ENCODE data around the gene YDJC. TPM values are rescaled to one million over a fixed set of nuclear protein-coding genes. Genes with fewer than 3 reads are reported as not detected.
"Not testable (repeated sequence)": the region's sequence is repeated elsewhere in the genome, so short reads cannot be mapped to it uniquely, and the experiment has no call there.

Gene YDJC
- total RNA-seq, 2 donors from 2014 or later, result 16.4 to 19.9 TPM

DNA sequence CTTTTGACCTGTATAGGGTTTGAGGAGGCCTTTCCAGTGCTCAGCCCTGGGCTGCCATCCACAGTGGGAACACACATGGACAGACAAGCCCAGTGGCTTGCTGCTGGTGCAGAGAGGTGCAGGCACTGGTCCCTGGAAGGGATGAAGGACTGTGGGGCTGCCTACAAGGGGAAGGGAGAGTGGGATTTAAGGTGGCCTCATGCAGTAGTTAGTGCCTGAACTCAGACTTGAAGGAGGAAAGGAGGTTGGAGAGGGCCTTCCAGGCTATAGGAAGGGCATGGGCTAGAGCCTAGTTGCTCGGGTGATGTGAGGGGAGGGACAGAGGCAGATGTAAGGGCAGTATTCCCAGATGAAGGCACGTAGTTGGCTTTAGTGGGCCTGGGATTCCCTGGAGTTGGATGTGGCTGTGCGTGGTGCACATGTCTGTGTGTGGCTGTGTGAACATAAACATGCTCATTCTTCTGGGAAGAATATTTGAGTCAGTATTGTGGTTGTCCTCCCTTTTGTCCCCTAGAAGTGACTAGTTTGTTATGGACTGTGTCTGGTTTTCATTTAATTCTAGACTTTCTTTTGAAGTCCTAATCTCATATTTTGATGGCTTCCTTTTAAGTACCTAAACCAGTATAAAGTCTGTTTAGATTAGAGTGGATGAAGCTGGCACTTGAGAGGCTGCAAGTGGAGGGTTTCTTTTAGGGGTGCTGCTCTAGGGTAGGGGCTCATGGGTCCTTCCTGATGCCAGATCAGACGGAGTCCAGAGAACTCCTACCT, 18.4 kb downstream of the YDJC start:
- H3K9me3 ChIP-seq (ENCODE audit: control insufficient read depth, low read length), result no peaks in the 10 kb centered on the region

GRCh38 chr22:21609556-21610157, 20.2 kb downstream of the YDJC start:
- DNase-seq; H3K27me3 Mint-ChIP-seq (ENCODE audit: insufficient read depth): not testable (repeated sequence)
- 96 to 98% methylated on average over 6 to 11 of the region's 11 CpGs for WGBS, 2 experiments (ENCODE audit: insufficient coverage in 1 of 2, insufficient read length in 1 of 2)

More for the DNA sequence above, 18.4 kb downstream of the YDJC start:
- Mint-ChIP-seq H3K27ac (no peak overlapping the region), H3K4me3 (no peak overlapping the region), H3K27me3 (ENCODE audit: insufficient read depth) (no peaks in the 10 kb centered on the region), H3K9me3 (no peaks in the 10 kb centered on the region), H3K4me1 (peaks cover 3% of the 10 kb centered on the region), H3K36me3 (ENCODE audit: low read depth) (peaks cover 73% of the 10 kb centered on the region)
- no peak for DNase-seq
- Histone ChIP-seq H3K9ac (ENCODE audit: extremely low read depth, low read length, poor library complexity, severe bottlenecking) (no peak overlapping the region), H3K4me1 (ENCODE audit: control insufficient read depth, insufficient read depth, low read length) (no peaks in the 10 kb centered on the region), H3K36me3 (ENCODE audit: control insufficient read depth, insufficient read depth, low read length) (peaks cover 66% of the 10 kb centered on the region), H3K27me3 (ENCODE audit: control insufficient read depth, insufficient read depth, low read length, poor library complexity, severe bottlenecking) (no peaks in the 10 kb centered on the region), H3K4me3 (ENCODE audit: low read length) (no peak overlapping the region), H3K27ac (ENCODE audit: low read depth, low read length) (no peak overlapping the region)
- no peak for TF ChIP-seq CTCF (conservative IDR thresholded peaks at IDR 0.05)
- WGBS, 2 experiments (ENCODE audit: insufficient coverage in 1 of 2, insufficient read length in 1 of 2), result 93 to 100% methylated on average over 4 of the region's 4 CpGs

GRCh38 chr22:21606775-21607174, 23.0 kb downstream of the YDJC start:
- H3K4me3 Mint-ChIP-seq, result no peak overlapping the region
- no peak overlapping the region for H3K9ac ChIP-seq (ENCODE audit: extremely low read depth, low read length, poor library complexity, severe bottlenecking)
- no peak overlapping the region for H3K27ac Mint-ChIP-seq

More at GRCh38 chr22:21609556-21610157, 20.2 kb downstream of the YDJC start:
- H3K9me3 Mint-ChIP-seq; H3K27ac ChIP-seq (ENCODE audit: low read depth, low read length); H3K9me3 ChIP-seq (ENCODE audit: control insufficient read depth, low read length); H3K9ac ChIP-seq (ENCODE audit: extremely low read depth, low read length, poor library complexity, severe bottlenecking); H3K4me3 Mint-ChIP-seq; H3K27me3 ChIP-seq (ENCODE audit: control insufficient read depth, insufficient read depth, low read length, poor library complexity, severe bottlenecking); H3K27ac Mint-ChIP-seq; H3K4me3 ChIP-seq (ENCODE audit: low read length); H3K4me1 Mint-ChIP-seq; H3K4me1 ChIP-seq (ENCODE audit: control insufficient read depth, insufficient read depth, low read length): not testable (repeated sequence)
- H3K36me3 ChIP-seq (ENCODE audit: control insufficient read depth, insufficient read depth, low read length), result peaks cover 64% of the 10 kb centered on the region
- H3K36me3 Mint-ChIP-seq (ENCODE audit: low read depth), result peaks cover 59% of the 10 kb centered on the region

More at GRCh38 chr22:21606775-21607174, 23.0 kb downstream of the YDJC start:
- H3K9me3 ChIP-seq (ENCODE audit: control insufficient read depth, low read length), result no peaks in the 10 kb centered on the region
- no peaks in the 10 kb centered on the region for H3K9me3 Mint-ChIP-seq
- no peak overlapping the region for H3K27ac ChIP-seq (ENCODE audit: low read depth, low read length)
- H3K27me3 Mint-ChIP-seq (ENCODE audit: insufficient read depth), result no peaks in the 10 kb centered on the region
- TF ChIP-seq CTCF (conservative IDR thresholded peaks at IDR 0.05), result no peak
- H3K4me1 Mint-ChIP-seq, result peaks cover 3% of the 10 kb centered on the region
- H3K27me3 ChIP-seq (ENCODE audit: control insufficient read depth, insufficient read depth, low read length, poor library complexity, severe bottlenecking), result no peaks in the 10 kb centered on the region
- no peak for DNase-seq
- peaks cover 49% of the 10 kb centered on the region for H3K36me3 ChIP-seq (ENCODE audit: control insufficient read depth, insufficient read depth, low read length)
- no peaks in the 10 kb centered on the region for H3K4me1 ChIP-seq (ENCODE audit: control insufficient read depth, insufficient read depth, low read length)
- H3K36me3 Mint-ChIP-seq (ENCODE audit: low read depth), result peaks cover 46% of the 10 kb centered on the region
- WGBS, 2 experiments (ENCODE audit: insufficient coverage in 1 of 2, insufficient read length in 1 of 2), result 98 to 99% methylated on average over 6 to 8 of the region's 8 CpGs
- H3K4me3 ChIP-seq (ENCODE audit: low read length), result no peak overlapping the region

Data from endodermal cell (in vitro differentiated cells).